Fibroblast of villous mesenchyme (primary cell): ENCODE results near the gene CPNE4. TPM values are rescaled to one million over a fixed set of nuclear protein-coding genes. Genes with fewer than 3 reads are reported as not detected.

Source experiments
- DNase-seq: peaks from one replicate; pipeline ENCODE4 v3.0.0-alpha.2; 2010; ENCODE audit warnings: low read depth
- H3K4me3 ChIP-seq: 2 replicates; pipeline ENCODE4 v1.5.1; 2011; ENCODE audit warnings: low read depth, mild to moderate bottlenecking, low read length
- total RNA-seq: library from RNA; depleted of rRNA; stranded (reverse); fragments of >200 nt; gene quantifications from 2 replicates; pipeline ENCODE4 v1.2.3, GENCODE V29; 2012
- TF ChIP-seq, protein P1 (sequence below): IDR thresholded peaks from 2 replicates; pipeline ENCODE4 v1.5.1; 2012; ENCODE audit warnings: low read depth, mild to moderate bottlenecking, low read length; ENCODE audit not compliant: insufficient read depth

CPNE4 gene
- total RNA-seq, 1 donor = not detected

DNA sequence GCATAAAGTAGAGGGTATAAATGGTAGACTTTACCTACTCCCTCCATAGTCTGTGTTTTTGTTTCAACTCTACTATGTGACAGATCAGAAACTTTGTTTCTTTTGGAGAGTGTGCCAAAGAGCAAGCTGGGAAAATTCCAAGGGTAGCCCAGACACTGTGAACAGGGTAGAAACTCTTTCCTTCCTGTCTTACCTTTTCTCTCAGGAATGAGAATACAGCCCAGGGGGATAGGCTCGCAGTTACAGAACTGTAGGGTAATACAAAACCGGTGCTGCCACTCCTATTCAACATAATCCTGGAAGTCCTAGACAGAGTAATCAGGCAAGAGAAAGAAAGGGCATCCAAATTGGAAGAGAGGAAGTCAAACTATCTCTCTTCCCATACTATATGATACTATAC lies 256.3 kb downstream of the CPNE4 start:
- no peak for DNase-seq
- TF ChIP-seq, protein P1, sequence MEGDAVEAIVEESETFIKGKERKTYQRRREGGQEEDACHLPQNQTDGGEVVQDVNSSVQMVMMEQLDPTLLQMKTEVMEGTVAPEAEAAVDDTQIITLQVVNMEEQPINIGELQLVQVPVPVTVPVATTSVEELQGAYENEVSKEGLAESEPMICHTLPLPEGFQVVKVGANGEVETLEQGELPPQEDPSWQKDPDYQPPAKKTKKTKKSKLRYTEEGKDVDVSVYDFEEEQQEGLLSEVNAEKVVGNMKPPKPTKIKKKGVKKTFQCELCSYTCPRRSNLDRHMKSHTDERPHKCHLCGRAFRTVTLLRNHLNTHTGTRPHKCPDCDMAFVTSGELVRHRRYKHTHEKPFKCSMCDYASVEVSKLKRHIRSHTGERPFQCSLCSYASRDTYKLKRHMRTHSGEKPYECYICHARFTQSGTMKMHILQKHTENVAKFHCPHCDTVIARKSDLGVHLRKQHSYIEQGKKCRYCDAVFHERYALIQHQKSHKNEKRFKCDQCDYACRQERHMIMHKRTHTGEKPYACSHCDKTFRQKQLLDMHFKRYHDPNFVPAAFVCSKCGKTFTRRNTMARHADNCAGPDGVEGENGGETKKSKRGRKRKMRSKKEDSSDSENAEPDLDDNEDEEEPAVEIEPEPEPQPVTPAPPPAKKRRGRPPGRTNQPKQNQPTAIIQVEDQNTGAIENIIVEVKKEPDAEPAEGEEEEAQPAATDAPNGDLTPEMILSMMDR = no peak
- H3K4me3 ChIP-seq = no peak overlapping the region

DNA sequence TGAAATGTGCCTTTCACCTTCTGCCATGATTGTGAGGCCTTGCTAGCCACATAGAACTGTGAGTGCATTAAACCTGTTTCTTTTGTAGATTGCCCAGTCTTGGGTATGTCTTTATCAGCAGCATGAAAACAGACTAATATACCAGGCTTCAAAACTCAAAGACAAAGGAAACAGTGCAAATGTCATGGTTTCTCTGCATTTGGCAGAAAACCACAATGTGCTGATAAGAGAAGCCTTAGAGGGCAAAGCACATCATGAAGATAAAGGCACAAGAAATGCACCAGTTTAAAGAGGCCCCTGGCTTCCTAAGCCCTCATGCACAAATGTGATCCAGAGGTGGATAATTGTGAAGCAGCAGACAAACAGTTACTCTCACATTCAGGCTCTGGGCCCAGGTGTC lies 259.2 kb downstream of the CPNE4 start:
- TF ChIP-seq, protein P1 = no peak
- no peak for DNase-seq

DNA sequence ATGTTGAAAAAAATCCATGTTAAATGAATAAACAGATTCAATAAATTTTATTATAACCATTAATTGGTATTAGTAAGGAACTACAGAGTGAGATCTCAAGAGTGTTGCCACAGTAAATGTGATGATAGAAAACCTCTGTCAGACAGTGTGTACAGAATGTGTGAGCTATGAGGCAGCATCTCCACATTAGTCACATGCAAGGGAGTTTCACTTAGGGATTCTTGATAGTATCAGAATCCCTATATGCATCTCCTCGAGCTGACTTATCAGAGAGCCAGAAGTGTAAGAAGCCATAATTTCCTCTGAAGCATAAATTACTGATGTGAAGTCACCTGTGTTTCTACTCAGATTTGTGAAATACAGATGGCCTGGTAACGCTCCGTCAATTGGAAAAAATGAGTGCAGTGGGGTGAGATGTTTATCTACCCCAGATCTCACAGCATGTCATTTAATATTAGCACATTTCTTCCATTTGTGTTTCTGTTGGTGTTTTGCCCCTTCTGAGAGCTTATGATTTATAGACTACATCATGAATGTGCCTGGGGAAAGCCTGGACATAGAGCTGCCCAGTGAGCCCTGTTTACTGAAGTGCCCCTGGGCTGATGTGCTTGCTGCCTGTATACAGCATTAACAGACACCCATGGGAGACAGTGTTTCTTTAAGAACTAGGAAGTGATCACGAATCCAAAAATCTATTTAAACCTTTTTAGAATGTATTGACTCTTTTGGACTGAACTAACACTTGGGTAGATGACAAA lies 262.4 kb downstream of the CPNE4 start:
- no peak overlapping the region for H3K4me3 ChIP-seq
- TF ChIP-seq, protein P1 = no peak
- no peak for DNase-seq

More for the DNA sequence above, 259.2 kb downstream of the CPNE4 start:
- no peak overlapping the region for H3K4me3 ChIP-seq

DNA sequence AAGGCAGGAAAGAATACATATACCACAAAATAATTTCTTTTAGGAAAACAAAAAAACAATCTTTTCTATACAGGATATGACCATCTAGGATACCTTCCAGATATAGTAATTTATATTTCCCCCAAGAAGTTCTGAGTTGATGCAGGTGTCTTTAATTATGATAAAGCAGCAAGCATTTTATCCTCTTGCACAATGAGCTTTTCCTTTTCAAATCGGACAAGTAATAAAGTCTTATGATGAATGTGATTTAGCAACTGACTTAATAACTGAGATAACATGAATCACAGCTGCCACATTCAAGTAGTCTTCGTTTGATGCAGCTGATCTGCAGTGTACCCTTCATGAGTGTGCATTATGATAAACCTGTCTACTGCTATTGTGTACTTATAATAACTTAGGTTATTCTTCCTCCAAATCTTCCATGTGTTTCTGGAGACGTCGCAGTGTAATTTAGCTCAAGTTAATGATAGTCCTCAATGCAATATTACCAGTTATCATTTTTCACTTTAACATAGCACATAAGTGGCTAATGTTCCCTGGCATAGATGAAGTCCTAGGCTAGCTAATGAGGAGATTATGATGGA lies 271.7 kb downstream of the CPNE4 start:
- H3K4me3 ChIP-seq = no peak overlapping the region
- DNase-seq = no peak
- TF ChIP-seq, protein P1 = no peak

DNA sequence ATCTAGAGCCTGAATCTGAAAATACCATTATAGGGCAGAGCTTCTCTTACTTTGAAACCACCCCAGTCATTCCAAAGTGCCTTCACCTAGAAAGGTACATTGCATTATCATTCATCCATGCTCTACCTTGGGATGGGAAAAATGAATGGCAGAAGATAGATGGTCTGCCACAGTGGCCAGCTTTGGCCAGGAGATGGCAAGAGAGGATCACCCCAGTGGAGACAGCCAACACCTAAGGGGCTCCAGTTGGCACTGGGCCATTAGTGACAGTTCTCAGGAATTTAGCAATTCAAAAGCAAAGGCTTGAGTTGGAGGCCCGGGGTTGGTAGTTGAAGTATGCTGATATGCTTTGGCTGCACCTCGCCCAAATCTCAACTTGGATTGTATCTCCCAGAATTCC lies 278.4 kb downstream of the CPNE4 start:
- H3K4me3 ChIP-seq = no peak overlapping the region
- DNase-seq = no peak
- TF ChIP-seq, protein P1 = no peak

DNA sequence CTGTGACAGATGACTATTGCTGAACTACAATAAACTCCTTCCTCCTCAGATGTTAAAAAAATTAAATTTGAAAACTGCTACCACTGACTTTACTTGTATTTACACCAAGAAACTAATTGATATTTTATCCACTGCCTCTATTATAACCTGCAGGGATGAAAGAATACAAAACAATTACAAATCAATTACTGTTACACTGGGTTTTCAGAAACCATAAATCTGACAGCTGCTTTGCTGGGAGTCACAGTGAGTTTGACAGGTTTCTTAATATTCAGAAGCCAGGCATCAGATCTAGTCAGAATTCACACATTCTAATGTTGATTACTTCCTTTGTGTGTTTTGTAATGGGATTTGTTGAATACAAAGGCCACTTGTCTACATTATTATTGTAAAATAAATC lies 279.4 kb downstream of the CPNE4 start:
- no peak for DNase-seq
- TF ChIP-seq, protein P1 = no peak
- no peak overlapping the region for H3K4me3 ChIP-seq

DNA sequence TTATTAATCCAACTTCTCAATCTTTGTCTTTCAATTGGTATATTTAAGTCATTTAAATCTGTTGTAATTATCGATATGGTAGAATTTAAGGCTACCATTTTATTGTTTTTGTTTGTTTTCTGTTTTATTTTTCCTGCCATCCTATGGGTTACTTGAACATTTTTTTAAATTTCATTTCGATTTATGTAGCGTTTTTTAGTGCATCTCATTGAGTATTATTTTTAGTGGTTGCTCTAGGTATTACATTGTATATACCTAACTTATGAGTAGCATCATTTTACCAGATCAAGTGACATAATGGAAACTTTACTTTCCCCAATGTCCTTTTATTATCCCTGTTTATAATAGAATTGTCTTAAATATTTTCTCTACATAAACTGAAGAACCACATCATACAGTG lies 284.6 kb downstream of the CPNE4 start:
- no peak overlapping the region for H3K4me3 ChIP-seq
- TF ChIP-seq, protein P1 = no peak
- no peak for DNase-seq
